ENCODE measurements around the gene ARMC5. TPM values are rescaled to one million over a fixed set of nuclear protein-coding genes. Genes with fewer than 3 reads are reported as not detected.
"Not testable (repeated sequence)": the region's sequence is repeated elsewhere in the genome, so short reads cannot be mapped to it uniquely, and the experiment has no call there.

The ARMC5 gene
- total RNA-seq, 1 donor from 2014 or later = 25.1 TPM

DNA sequence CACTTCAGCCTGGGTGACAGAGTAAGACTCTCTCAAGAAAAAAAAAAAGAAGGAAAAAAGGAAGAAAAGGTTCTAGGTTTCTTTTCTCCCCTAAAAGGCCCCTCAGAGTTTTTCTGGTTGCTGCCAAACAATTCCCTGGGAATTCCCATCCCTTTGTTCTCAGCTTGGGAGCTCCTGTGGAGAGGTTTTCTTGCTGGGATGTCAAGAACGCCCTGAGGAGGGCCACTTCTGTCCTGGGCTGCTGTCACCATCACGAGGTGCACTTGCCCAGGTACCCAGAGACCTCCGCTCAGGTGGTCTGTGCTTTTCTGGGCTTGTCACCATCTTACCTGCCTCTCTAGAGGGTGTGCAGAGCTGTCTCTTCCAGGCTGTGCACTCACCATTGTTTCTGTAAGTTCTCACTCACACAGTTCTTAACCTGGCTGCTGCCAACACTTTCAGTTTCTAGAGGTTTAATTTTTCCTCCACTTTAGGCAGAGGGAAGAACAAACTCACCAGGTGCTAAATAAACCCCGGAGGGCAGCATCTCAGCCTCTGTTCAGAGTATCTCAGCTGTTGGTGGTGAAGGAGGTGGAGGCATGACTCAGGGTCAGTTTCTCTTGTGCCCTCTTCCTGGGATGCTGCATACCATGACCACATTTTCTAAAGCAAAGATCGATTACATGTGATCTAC lies 28.8 kb upstream of the ARMC5 start:
- DNase-seq (ENCODE audit: low spot score) = no peak
- ATAC-seq = no peak

DNA sequence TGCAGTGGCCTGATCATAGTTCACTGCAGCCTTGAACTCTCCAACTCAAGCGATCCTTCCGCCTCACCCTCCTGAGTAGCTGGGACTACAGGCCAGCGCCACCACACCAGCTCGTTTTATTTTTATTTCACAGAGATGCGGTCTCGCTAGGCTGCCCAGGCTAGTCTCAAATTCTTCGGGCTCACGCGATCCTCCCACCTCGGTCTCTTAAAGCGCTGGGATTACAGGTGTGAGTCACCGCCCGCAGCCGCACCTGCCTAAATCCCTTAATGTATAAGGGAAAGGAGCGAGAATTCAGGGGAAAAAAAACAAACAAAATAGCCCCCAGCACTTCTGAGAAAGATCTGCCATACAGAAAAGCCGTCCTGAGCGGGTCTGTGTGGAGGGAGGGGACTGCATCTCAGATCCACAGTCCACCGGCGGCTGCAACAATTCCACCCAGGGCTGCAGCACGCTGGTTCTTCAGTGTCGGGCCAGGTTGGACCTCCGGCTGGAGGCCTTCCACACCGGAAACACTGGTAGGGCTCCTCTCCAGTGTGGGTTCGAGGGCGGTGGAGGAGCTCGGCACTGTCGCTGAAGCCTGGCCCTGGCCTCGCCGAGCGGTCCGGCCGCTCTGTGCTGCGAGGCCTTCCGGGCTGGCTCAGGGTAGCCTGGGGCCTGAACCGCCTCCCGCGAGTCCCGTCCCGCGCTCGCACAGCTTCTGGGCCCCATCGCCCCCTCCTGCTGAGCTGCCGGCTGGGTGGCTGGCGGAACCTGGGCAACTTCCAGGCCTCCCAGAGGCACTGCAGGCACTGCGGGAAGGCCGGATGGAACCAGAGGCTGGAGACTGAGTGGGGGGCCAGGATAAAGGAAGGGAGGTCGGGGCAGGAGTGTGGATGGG lies 23.7 kb upstream of the ARMC5 start:
- DNase-seq (ENCODE audit: low spot score) (no peak), ATAC-seq (no peak)

DNA sequence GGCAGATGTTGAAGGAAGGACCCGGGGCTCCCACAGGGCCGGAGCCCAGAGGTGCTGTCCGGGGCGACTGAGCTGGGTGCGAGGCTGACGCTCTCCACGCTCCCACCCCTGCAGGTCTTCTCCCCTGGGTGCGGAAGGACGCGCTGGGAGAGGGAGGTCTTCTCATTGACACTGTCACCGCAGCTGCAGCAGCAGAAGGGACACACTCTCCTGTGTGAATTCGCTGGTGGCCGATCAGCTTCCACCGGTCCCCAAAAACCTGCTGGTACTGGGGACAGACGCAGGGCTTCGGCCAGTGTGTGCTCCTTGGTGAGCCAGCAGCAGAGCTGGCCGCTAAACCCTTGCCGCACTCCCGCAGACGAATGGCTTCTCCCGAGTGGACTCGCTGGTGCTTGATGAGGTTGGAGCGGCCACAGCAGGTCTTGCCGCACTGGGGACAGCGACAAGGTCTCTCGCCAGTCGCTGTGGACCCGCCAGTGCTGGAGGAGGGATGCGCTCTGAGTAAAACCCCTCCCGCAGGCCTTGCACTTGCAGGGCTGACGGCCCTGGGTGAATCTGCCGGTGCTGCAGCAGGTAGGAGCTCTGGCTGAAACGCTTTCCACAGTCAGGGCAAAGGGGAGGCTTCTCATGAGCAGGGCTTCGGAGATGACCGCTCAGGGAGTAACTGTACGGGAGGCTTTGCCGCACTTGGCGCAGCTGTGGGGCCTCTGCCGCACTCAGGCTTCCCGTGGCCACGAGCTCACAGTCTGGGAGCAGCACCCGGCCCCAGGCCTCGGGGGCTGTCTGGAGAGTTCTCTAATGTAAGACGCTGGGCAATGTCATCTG lies 22.9 kb upstream of the ARMC5 start:
- DNase-seq (ENCODE audit: low spot score) = no peak
- ATAC-seq = no peak

DNA sequence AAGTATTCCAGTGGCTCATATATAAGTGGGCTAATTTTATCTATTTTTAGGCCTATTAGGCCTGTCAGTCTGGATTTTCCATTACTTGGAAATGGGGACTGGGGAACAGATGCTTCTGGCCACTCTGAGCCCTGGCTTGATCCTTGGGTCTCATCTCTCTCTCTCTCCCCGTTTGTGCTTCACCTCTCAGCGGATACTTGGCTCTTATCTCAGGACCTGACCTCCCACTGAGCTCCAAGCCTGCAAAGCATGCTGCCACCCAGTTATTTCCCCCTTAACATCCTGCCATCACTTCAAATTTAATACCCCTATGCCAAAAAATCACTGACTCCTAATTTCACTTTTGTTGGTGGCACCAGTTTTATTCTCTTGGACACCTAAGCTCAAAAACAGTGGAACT lies 20.9 kb upstream of the ARMC5 start:
- no peak for ATAC-seq
- no peak for DNase-seq (ENCODE audit: low spot score)

DNA sequence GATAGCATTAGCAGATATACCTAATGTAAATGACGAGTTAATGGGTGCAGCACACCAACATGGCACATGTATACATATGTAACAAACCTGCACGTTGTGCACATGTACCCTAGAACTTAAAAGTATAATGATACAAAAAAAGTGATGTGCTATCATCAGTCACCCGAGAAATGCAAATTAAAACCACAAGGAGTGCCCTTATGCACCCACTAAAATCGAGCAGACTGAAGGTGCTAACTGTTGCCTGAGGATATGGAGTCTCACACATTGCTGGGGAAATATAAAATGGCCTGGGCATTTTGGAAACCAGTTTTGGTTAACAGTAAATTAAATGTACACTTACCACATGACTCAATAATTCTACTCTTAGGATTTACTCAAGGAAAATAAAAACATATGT lies 20.3 kb upstream of the ARMC5 start:
- ATAC-seq; DNase-seq (ENCODE audit: low spot score): not testable (repeated sequence)

DNA sequence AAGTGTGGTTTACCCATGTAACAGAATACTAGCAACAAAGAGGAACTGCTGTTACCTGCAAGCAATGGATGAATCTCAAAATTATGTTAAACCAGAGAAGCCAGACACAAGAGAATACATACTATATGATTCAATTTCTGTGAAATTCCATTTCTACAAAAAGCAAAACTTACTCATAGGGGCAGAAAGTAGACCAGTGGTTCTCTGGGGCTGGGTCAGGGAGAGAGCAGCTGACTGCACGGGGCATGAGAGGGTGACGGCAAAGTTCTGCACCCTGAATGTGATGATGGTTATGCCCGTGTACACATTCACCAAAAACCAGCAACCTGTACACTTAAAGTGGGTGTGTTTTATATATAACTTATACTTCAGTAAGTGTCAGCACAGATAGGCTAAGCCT lies 19.8 kb upstream of the ARMC5 start:
- DNase-seq (ENCODE audit: low spot score) (no peak), ATAC-seq (no peak)

DNA sequence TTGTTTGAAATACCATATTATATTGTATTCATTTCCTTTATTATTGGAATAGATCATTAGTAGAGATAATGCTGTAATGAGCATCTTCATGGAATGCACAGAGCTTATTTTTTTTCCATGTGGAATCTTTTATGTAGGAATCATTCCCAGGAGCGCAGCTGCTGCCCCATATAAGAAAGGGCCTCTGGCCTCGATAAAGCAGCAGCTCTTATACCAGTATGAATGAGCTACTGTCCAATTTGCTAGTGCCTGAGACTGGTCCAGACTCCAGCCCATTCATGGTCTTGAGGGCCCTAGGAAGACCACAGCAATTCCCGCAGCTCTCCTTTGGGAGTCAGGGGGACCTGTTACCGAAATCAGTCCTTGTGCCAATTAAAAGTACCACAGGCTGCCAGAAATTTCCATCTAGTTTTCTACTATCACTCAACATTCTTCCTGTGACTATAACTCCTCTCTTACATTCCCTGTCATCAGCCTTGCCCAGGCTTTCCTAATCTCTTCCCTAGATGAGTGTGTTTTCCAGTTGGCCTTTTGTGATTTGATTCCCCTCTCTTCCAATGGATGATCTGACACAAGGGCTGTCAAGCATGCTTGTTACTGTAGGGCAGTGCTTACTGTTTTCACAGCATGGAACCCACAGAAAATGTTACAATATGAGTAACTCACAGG lies 18.7 kb upstream of the ARMC5 start:
- DNase-seq (ENCODE audit: low spot score) = no peak
- no peak for ATAC-seq

DNA sequence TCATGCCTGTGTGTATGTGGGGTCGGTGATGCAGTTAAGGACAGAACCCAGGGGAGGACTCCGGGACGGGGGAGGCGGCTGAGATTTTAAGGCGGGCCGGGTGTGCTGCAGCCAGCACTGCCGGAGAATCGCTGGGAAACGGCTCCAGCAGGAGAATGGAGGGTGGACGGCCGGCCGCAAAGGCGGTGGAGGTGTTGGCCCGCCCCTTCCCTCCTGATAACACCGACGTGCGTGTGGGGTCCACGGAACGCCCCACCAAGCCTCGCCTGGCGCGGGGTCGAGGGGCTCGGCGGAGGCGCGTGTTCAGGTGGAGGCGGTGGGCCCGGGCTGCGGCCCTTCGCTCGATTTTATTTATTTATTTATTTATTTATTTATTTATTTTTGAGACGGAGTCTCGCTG lies 17.3 kb upstream of the ARMC5 start:
- no peak for DNase-seq (ENCODE audit: low spot score)
- ATAC-seq = no peak

DNA sequence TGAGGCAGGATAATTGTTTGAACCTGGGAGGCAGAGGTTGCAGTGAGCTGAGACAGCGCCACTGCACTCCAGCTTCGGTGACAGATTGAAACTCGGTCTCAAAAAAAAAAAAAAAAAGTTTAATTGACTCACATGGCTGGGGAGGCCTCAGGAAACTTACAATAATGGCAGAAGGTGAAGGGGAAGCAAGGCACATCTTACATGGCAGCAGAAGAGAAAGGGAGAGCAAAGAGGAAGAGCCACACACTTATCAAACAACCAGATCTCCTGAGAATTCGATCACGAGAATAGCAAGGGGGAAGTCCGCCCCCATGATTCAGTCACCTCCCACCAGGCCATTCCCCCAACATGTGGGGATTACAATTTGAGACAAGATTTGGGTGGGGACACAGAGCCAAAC lies 13.4 kb upstream of the ARMC5 start:
- DNase-seq (ENCODE audit: low spot score); ATAC-seq: not testable (repeated sequence)

DNA sequence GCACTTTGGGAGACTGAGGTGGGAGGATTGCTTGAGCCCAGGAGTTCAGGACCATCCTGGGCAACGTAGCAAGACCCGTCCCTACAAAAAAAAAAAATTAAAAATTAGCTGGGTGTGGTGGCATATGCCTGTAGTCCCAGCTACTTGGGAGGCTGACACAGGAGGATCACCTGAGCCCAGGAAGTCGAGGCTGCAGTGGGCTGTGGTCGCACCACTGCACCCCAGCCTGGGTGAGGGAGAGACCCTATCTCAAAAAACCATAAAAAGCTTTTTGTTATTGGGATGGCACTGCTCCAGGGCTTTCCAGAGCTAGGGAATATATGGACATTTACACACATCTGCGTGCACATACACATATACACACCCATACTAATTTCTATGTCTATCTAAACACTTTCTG lies 8.1 kb upstream of the ARMC5 start:
- ATAC-seq (no peak), DNase-seq (ENCODE audit: low spot score) (no peak)

DNA sequence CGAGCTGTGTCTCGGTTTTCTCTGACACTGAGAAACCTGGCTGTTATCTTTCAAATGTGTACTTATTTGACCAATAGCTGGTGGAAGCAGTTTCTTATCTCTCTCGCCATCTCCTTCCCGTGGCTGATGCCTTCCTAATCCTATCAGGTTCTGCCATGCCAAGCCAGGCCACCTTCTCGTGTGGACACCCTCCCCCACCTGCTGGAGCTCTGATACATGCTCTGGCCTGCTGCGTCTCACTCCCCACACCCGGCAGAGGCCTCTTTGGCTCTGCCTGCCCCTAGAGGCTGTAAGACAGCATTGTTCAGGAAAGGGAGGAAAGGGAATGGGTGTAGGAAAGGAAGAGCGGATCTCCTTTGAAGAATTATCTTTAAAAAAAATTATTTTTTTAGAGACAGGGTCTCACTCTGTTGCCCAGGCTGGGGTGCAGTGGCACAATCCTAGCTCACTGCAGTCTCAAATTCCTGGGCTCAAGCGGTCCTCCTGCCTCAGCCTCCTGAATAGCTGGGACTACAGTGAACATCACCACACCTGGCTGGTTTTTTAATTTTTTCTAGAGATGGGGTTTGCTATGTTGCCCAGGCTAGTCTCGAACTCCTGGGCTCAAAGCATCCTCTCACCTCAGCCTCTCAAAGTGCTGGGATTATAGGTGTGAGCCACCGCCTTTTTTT lies 7.5 kb upstream of the ARMC5 start:
- no peak for DNase-seq (ENCODE audit: low spot score)
- peak; percentile 87 for ATAC-seq

DNA sequence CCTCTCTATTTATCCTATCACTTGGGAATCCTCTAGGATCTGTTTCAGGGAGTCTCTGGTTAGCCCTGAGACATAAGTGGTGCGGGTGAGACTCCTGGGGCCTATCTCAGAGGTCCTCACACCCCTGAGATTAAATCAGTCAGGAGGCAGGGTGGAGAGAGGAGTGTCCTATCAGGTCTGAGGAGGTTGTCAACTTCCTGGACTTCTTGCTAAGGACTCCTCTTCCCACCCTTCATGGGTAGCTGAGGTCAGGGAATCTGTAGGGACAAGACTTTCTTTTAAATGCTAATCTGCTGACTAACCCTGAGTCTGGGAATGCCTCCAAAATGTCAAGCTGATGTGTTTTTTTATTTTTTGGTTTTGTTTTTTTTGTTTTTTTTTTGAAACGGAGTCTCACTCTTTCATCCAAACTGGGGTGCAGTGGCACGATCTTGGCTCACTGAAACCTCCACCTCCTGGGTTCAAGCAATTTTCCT lies 6.6 kb upstream of the ARMC5 start:
- ATAC-seq (no peak), DNase-seq (ENCODE audit: low spot score) (no peak)

DNA sequence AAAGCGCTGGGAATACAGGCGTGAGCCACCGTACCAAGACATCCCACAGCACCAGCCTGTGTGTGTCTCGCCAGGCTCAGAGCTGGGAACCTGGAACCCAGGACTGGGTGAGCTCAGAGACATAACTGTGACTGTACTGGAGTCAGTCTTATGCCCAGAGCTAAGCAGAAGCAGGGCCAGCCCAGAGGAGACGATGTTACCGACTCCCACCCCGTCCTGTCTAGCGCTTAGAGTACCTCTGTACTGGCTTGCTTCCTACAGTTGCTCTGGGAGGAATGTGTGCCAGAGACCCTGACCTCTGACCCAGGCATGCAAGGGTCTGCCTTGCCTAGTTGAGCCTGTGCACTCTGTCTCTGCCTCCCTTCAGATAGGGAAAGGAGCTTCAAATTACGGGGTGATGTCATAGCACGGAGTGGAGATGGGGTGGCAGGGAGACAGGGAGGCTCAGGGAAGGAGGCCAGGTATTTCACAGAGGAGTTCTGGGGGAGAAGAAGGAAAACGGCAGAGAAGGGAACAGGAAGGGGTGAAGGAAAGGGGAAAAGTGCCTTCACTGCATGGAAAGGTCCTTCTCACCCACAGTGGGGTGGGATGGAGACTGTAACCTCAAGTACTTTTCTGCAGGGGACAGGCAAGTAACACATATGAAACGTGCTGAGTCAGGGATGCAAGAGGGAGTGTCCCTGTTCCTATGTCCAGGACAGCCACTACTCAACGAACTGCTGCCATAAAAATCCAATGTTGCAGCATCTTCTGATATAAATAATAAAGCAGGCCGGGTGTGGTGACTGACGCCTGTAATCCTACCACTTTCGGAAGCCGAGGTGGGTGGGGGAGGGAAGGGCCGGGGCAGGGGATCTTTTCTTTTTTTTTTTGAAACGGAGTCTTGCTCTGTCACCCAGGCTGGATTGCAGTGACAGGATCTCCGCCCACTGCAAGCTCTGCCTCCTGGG lies 5.8 kb upstream of the ARMC5 start:
- ATAC-seq (no peak), DNase-seq (ENCODE audit: low spot score) (no peak)

DNA sequence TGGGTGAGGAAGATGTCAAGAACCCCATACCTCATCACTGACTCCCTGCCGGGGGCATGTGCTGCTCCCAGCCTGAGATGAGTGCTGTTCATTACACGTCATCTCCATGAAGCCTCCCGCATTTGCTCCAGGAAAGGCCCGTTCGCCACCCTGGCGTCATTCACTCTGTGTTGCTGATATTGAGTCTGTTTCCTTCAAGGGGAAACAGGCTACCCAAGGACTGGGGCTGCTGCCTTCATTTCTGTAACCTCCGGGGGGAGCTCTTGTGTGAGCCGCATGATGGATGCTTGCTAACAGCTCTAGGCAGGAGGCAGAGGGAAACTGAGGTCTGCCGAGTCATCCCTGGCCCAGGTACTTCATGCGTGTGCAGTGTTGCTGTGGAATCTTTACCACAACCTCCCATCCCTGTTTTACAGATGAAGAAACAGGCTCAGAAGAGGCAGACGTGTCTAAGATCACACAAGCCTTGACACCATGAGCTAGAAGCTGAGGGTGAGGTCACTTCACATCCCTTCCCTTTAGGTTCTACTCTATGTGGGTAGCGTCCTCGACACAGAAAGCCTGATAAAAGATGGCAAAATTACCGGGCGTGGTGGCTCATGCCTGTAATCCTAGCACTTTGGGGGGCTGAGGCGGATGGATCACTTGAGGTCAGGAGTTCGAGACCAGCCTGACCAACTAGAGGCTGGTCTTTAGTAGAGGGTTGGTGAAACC lies 3.5 kb upstream of the ARMC5 start:
- no peak for ATAC-seq

DNA sequence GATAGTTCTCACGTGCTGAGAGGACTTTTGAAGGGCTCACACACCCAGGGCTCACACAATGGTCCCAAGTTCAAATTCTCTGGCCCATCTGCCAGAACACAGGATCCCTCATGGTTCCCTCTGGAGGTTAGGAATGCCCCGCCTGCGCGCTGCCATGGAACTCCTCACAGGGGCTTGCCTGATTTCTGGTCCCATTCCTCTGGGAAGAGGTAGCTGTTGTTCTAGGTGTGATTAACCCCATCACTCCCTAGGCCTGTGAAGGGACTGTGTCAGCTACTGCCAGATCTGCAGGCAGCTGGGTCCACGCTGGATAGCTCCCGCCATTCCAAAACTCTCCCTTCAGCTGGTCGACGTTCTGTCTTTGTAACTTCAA lies 2.3 kb upstream of the ARMC5 start:
- ATAC-seq (no peak), DNase-seq (ENCODE audit: low spot score) (no peak)

More for the DNA sequence above, 3.5 kb upstream of the ARMC5 start:
- DNase-seq (ENCODE audit: low spot score) = no peak

DNA sequence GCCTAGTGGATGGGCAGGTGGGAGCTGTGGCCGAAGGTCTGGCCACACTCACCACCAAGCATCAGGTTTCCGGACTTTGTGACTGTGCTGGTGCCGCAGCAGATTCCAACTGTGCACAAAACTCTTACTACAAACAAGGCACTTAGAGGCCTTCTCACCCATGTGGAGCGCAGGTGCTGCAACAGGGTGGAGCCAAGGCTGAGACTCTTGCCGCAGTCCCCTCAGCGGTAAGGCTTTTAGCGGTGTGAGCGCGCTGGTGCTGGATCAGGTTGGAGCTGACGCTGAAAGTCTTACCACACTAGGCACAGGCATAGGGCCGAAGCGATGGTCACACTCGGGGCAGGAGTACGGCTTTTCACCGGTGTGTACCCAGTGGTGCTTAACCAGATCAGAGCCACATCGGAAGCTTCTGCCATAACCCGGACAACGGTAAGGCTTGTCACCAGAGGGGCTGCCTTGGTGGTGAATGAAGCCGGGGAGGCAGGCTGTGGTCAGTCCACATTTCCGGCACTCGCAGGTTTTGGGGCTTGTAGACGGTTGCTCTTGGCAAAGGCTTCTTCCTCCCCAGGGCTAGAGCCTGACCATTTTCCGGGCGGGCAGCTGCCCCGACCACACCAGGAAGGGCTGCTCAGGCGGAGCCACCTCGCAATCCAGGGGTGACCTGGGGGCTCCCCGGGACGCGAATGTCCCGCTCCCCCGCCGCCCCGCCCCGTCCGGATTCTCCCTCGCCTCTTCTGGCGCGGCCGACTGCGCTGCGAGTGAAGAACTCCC lies 1.0 kb upstream of the ARMC5 start:
- peak; percentile 8 for ATAC-seq

DNA sequence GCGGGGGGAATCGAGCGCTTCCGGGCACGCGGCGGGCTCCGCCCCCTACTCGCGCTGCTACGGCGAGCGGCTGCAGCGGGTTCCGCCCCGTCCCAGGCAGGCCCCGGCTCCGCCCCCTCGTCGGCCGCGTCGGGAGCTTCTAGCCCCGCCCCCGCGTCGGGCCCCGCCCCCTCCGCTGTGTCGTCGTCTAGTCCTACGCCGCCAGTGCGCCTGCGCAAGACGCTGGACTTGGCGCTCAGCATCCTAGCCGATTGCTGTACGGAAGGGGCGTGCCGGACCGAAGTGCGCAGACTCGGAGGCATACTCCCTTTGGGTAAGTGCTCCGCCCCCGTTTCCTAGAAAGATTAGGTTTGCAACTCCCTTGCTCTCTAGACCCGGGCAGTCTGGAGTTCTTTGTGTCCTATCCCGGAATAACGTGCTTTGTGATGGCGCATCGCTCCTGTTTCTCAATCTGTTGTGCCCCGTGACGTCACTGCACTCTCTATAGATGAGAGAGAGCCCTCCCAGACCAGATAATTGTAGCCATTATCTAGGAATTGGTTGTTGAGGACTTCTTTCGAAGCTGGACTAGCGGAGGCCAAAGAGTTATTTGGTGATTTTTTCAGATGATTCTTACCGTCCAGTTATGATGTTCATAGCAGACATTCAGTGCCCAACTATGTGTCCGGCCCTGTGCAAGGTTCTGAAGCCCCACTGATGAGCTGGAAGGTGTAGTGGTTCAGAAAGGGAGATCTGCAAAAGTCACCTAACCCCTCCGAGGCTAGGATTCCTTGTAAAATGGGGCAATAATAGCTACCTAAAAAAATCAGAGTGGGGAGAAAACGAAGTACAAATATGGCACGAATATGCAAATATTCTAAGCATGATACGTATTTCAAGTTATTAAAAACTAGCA lies 633 bp downstream of the ARMC5 start:
- ATAC-seq (peak; percentile 79), DNase-seq (ENCODE audit: low spot score) (peak; percentile 100)

More for the DNA sequence above, 1.0 kb upstream of the ARMC5 start:
- peak; percentile 68 for DNase-seq (ENCODE audit: low spot score)

All from left lobe of liver (tissue), 2 donors.